ENCODE measurements around the gene C1orf116.
A peak's percentile ranks its signal among the peaks of the same experiment; 100 is the strongest.

C1orf116 gene

DNA sequence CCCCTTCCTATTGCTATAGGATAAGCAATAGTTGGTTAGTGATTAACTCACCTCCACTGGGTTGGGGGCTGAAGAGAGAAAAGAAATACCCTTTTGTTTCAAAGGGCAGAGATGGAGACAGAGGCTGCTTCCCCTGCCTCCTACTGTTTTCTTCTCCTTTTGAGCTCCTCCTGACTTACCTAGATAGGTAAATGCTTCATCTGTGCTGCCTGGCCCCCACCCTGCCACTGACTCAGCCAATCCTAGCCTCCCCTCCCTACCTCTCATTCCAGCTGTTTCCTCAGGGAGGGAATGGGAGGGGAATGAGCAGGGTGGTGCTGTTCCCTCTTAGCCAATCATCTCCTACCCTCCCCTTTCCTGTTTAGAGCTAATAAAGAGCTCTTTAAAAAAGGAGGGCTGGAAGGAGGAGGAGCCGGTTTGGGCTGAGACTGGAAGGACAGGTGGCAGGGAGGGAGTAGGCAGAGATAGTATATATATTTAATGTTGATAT, at the start of gene C1orf116:
C1orf116 (minus strand) TSS at position 229 of the 490 bp plus-strand sequence. CDS start 5,158 bp downstream, outside the sequence.
- H3K4me3 ChIP-seq (ENCODE audit: low read length), result no peak within 1 kb of the TSS
- H3K36me3 ChIP-seq (ENCODE audit: control insufficient read depth, insufficient read depth, low read length), result no peaks in the 10 kb centered on the region
- whole genome bisulfite sequencing (ENCODE audit: insufficient coverage, insufficient read length), result no CpG with 5 or more reads among the region's 1 CpG
- DNase-seq (ENCODE audit: low read depth, low spot score), result peak; percentile 89
- no peaks in the 10 kb centered on the region for H3K9me3 ChIP-seq (ENCODE audit: control insufficient read depth, insufficient read depth, low read length)
- no peak within 1 kb of the TSS for H3K27ac ChIP-seq (ENCODE audit: low read length)
- H3K4me1 ChIP-seq (ENCODE audit: control insufficient read depth, insufficient read depth, low read length), result peaks cover 3% of the 10 kb centered on the region
- H3K27me3 ChIP-seq (ENCODE audit: control insufficient read depth, insufficient read depth, low read length), result no peaks in the 10 kb centered on the region

- Histone ChIP-seq H3K4me3 (ENCODE audit: low read length) (no peak overlapping the region), H3K27me3 (ENCODE audit: control insufficient read depth, insufficient read depth, low read length) (no peaks in the 10 kb centered on the region), H3K27ac (ENCODE audit: low read length) (no peak overlapping the region), H3K36me3 (ENCODE audit: control insufficient read depth, insufficient read depth, low read length) (no peaks in the 10 kb centered on the region), H3K9me3 (ENCODE audit: control insufficient read depth, insufficient read depth, low read length) (no peaks in the 10 kb centered on the region), H3K4me1 (ENCODE audit: control insufficient read depth, insufficient read depth, low read length) (peaks cover 1% of the 10 kb centered on the region)
- WGBS (ENCODE audit: insufficient coverage, insufficient read length), result no CpG with 5 or more reads among the region's 2 CpGs
- no peak for DNase-seq (ENCODE audit: low read depth, low spot score)
Observed at GRCh38 chr1:207081806-207082205, 49.2 kb upstream of the C1orf116 start.

GRCh38 chr1:207081088-207081487, 48.5 kb upstream of the C1orf116 start:
- WGBS (ENCODE audit: insufficient coverage, insufficient read length), result no CpG with 5 or more reads among the region's 2 CpGs
- H3K27me3 ChIP-seq (ENCODE audit: control insufficient read depth, insufficient read depth, low read length), result no peaks in the 10 kb centered on the region
- DNase-seq (ENCODE audit: low read depth, low spot score), result no peak
- no peaks in the 10 kb centered on the region for H3K36me3 ChIP-seq (ENCODE audit: control insufficient read depth, insufficient read depth, low read length)
- H3K4me3 ChIP-seq (ENCODE audit: low read length), result no peak overlapping the region
- H3K27ac ChIP-seq (ENCODE audit: low read length), result no peak overlapping the region
- H3K4me1 ChIP-seq (ENCODE audit: control insufficient read depth, insufficient read depth, low read length), result peaks cover 1% of the 10 kb centered on the region
- no peaks in the 10 kb centered on the region for H3K9me3 ChIP-seq (ENCODE audit: control insufficient read depth, insufficient read depth, low read length)

- WGBS (ENCODE audit: insufficient coverage, insufficient read length), result no CpG with 5 or more reads among the region's 6 CpGs
Observed at GRCh38 chr1:207079706-207080241, 47.2 kb upstream of the C1orf116 start.

GRCh38 chr1:207078578-207079132, 46.1 kb upstream of the C1orf116 start:
- H3K4me3 ChIP-seq (ENCODE audit: low read length), result no peak overlapping the region
- no peaks in the 10 kb centered on the region for H3K27me3 ChIP-seq (ENCODE audit: control insufficient read depth, insufficient read depth, low read length)
- no peaks in the 10 kb centered on the region; the same call in 1 of the 2 replicates for H3K4me1 ChIP-seq (ENCODE audit: control insufficient read depth, insufficient read depth, low read length)
- DNase-seq (ENCODE audit: low read depth, low spot score), result no peak
- H3K9me3 ChIP-seq (ENCODE audit: control insufficient read depth, insufficient read depth, low read length), result no peaks in the 10 kb centered on the region
- H3K27ac ChIP-seq (ENCODE audit: low read length), result no peak overlapping the region
- no peaks in the 10 kb centered on the region for H3K36me3 ChIP-seq (ENCODE audit: control insufficient read depth, insufficient read depth, low read length)
- no CpG with 5 or more reads among the region's 11 CpGs for WGBS (ENCODE audit: insufficient coverage, insufficient read length)

More at GRCh38 chr1:207079706-207080241, 47.2 kb upstream of the C1orf116 start:
- no peaks in the 10 kb centered on the region; the same call in 1 of the 2 replicates for H3K4me1 ChIP-seq (ENCODE audit: control insufficient read depth, insufficient read depth, low read length)
- no peaks in the 10 kb centered on the region for H3K9me3 ChIP-seq (ENCODE audit: control insufficient read depth, insufficient read depth, low read length)
- no peak overlapping the region for H3K4me3 ChIP-seq (ENCODE audit: low read length)
- H3K27me3 ChIP-seq (ENCODE audit: control insufficient read depth, insufficient read depth, low read length), result no peaks in the 10 kb centered on the region
- H3K36me3 ChIP-seq (ENCODE audit: control insufficient read depth, insufficient read depth, low read length), result no peaks in the 10 kb centered on the region
- DNase-seq (ENCODE audit: low read depth, low spot score), result no peak
- H3K27ac ChIP-seq (ENCODE audit: low read length), result no peak overlapping the region

DNA sequence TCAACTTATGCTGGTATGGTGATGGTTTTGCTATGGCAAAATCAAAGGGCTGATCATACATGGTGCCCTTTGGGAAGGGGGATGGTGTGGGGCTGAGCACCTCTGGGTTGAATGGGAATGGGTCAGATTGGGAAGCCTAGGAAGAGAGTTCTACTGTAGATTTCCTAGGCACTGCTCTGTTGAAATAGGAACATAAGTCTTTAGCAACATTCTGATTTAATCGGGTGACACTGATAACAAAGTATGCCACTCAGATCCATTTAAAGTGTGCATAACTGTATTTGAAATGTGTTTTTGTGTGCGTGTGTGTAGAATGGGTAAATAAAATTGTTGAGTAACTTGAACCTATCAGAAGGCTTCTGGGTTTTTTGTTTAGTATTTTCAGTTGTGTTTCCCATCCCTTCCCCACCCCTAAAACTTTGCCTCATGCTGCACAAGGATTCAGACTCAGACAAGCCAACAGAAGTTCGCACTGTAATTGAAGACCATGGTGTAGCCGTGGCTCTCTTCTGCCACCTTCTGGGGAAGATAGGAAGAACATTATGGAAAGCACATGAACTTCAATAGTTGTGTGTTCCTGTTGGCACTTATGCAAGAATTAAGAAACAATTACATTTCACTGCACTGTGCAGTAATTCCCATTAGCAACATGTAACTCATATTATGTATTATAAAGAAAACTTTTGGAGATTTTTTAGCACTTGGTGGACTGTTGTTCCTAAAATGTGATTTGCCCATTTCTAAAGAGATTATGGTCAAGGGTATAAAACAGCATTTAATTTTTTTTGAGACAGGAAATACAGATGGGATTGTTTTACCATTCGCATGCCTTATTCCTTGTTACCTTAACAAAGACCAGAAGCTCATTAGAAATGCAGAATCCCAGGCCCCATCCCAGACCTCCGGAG, 45.2 kb upstream of the C1orf116 start:
- DNase-seq (ENCODE audit: low read depth, low spot score), result no peak
- no peak overlapping the region for H3K4me3 ChIP-seq (ENCODE audit: low read length)
- WGBS (ENCODE audit: insufficient coverage, insufficient read length), result 100% methylated on average over 1 of the region's 6 CpGs
- no peaks in the 10 kb centered on the region for H3K9me3 ChIP-seq (ENCODE audit: control insufficient read depth, insufficient read depth, low read length)
- no peak overlapping the region for H3K27ac ChIP-seq (ENCODE audit: low read length)
- no peaks in the 10 kb centered on the region; the same call in 1 of the 2 replicates for H3K4me1 ChIP-seq (ENCODE audit: control insufficient read depth, insufficient read depth, low read length)
- H3K27me3 ChIP-seq (ENCODE audit: control insufficient read depth, insufficient read depth, low read length), result no peaks in the 10 kb centered on the region
- H3K36me3 ChIP-seq (ENCODE audit: control insufficient read depth, insufficient read depth, low read length), result no peaks in the 10 kb centered on the region

DNA sequence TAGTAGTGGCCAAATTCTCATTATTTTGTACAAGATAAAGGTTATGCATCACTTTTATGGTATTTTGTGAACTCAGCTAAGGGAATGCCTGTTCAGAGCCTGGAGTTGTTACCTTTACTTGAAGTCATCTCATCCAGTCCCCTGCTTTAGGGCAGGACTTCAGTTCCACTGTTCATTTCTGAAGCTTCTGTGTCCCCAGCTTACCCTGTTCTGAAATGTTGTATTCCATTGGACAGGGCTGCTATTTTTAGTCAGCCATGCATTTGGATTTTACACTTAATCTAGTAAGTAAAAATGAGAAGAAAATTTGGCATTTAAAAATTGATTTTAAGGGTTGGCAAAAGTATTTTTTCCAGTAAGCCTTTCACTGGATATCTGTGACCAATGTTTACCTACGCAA, 44.5 kb upstream of the C1orf116 start:
- no peaks in the 10 kb centered on the region for H3K9me3 ChIP-seq (ENCODE audit: control insufficient read depth, insufficient read depth, low read length)
- H3K27ac ChIP-seq (ENCODE audit: low read length), result no peak overlapping the region
- H3K36me3 ChIP-seq (ENCODE audit: control insufficient read depth, insufficient read depth, low read length), result no peaks in the 10 kb centered on the region; the same call in 1 of the 2 replicates
- no peaks in the 10 kb centered on the region for H3K27me3 ChIP-seq (ENCODE audit: control insufficient read depth, insufficient read depth, low read length)
- no peak overlapping the region for H3K4me3 ChIP-seq (ENCODE audit: low read length)
- WGBS (ENCODE audit: insufficient coverage, insufficient read length), result no CpG with 5 or more reads among the region's 1 CpG
- no peaks in the 10 kb centered on the region; the same call in 1 of the 2 replicates for H3K4me1 ChIP-seq (ENCODE audit: control insufficient read depth, insufficient read depth, low read length)
- DNase-seq (ENCODE audit: low read depth, low spot score), result no peak

DNA sequence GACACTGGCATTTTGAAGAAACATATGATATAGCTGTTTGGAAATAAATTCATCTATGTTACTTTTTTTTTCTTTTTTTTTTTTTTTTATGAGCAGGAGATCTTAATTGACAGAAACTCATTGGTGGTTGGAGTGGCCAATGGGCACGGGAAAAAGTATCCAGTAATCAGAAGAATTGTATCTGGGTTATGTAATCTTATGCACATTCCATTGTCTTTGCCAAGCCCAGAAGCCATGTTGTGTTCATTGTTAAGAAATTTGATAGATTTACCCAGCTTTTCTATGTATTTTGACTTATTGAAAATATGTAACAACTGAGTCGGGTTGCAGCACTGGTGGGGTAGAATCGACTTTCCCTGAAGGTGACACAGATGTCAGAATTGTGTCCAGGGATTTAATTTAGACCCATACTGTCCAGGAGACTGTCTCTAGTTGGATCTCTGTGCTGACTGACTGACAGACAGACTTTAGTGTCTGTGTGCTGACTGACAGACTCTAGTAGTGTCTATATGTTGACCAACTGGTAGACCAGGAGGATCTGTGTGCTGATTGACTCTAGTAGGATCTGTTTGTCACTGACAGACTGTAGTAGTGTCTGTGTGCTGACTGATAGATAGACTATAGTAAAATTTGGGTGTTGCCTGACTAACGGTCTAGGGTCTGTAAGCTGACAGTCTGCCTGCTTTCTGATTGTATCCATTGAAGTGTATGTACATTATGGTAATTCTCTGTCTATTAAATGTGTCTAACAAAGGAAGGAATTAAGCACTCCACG, 43.8 kb upstream of the C1orf116 start:
- no peaks in the 10 kb centered on the region for H3K27me3 ChIP-seq (ENCODE audit: control insufficient read depth, insufficient read depth, low read length)
- H3K4me1 ChIP-seq (ENCODE audit: control insufficient read depth, insufficient read depth, low read length), result no peaks in the 10 kb centered on the region; the same call in 1 of the 2 replicates
- no peak overlapping the region for H3K27ac ChIP-seq (ENCODE audit: low read length)
- WGBS (ENCODE audit: insufficient coverage, insufficient read length), result no CpG with 5 or more reads among the region's 5 CpGs
- no peaks in the 10 kb centered on the region for H3K9me3 ChIP-seq (ENCODE audit: control insufficient read depth, insufficient read depth, low read length)
- H3K4me3 ChIP-seq (ENCODE audit: low read length), result no peak overlapping the region
- no peaks in the 10 kb centered on the region; the same call in 1 of the 2 replicates for H3K36me3 ChIP-seq (ENCODE audit: control insufficient read depth, insufficient read depth, low read length)
- no peak for DNase-seq (ENCODE audit: low read depth, low spot score)

- no peak for DNase-seq (ENCODE audit: low read depth, low spot score)
- Histone ChIP-seq H3K4me1 (ENCODE audit: control insufficient read depth, insufficient read depth, low read length) (no peaks in the 10 kb centered on the region; the same call in 1 of the 2 replicates), H3K9me3 (ENCODE audit: control insufficient read depth, insufficient read depth, low read length) (no peaks in the 10 kb centered on the region), H3K36me3 (ENCODE audit: control insufficient read depth, insufficient read depth, low read length) (peaks cover 1% of the 10 kb centered on the region), H3K4me3 (ENCODE audit: low read length) (no peak overlapping the region), H3K27ac (ENCODE audit: low read length) (no peak overlapping the region), H3K27me3 (ENCODE audit: control insufficient read depth, insufficient read depth, low read length) (no peaks in the 10 kb centered on the region)
- WGBS (ENCODE audit: insufficient coverage, insufficient read length), result no CpG with 5 or more reads among the region's 4 CpGs
Observed at GRCh38 chr1:207073906-207074820, 41.6 kb upstream of the C1orf116 start.
